Activated T-cell treated with anti-CD3 and anti-CD28 coated beads, Interleukin-2, amount 50 U/mL, for 48 hours (primary cell): ENCODE results near the gene CDC7.
"Not testable (repeated sequence)": the region's sequence is repeated elsewhere in the genome, so short reads cannot be mapped to it uniquely, and the experiment has no call there.

Experiments used
- DNase-seq, 2 experiments: peaks; one replicate each; pipeline ENCODE4 v3.0.0-alpha.2; 2020

Gene CDC7

GRCh38 chr1:91500756-91501522 lies at the start of gene CDC7:
Gene CDC7 (plus strand): TSS chr1:91500851. CDS start chr1:91501717, 866 bp downstream.
- DNase-seq, result peak; percentile 94

GRCh38 chr1:91454136-91454535 lies 46.5 kb upstream of the CDC7 start:
- no peak for DNase-seq

GRCh38 chr1:91455334-91455733 lies 45.3 kb upstream of the CDC7 start:
- DNase-seq, result no peak

- DNase-seq, result no peak
These were observed 44.8 kb upstream of the CDC7 start for GRCh38 chr1:91455896-91456295.

GRCh38 chr1:91465350-91465749 lies 35.3 kb upstream of the CDC7 start:
- not testable (repeated sequence) for DNase-seq

GRCh38 chr1:91476533-91477217 lies 24.0 kb upstream of the CDC7 start:
- DNase-seq, result no peak

GRCh38 chr1:91487469-91487868 lies 13.2 kb upstream of the CDC7 start:
- DNase-seq, result no peak

GRCh38 chr1:91490501-91490900 lies 10.2 kb upstream of the CDC7 start:
- DNase-seq, result no peak

- no peak for DNase-seq
These were observed 2.6 kb upstream of the CDC7 start for GRCh38 chr1:91498035-91498434.

- no peak for DNase-seq
These were observed 2.0 kb upstream of the CDC7 start for GRCh38 chr1:91498498-91499245.

GRCh38 chr1:91499346-91499745 lies 1.3 kb upstream of the CDC7 start:
- no peak for DNase-seq

- DNase-seq, result no peak
These were observed 521 bp upstream of the CDC7 start for GRCh38 chr1:91499904-91500755.

- DNase-seq, result no peak
These were observed 836 bp downstream of the CDC7 start for GRCh38 chr1:91501523-91501851.

GRCh38 chr1:91501971-91502671 lies 1.5 kb downstream of the CDC7 start:
- no peak for DNase-seq

GRCh38 chr1:91502672-91503184 lies 2.1 kb downstream of the CDC7 start:
- no peak for DNase-seq

- DNase-seq, result no peak
These were observed 2.8 kb downstream of the CDC7 start for GRCh38 chr1:91503332-91503900.

- no peak for DNase-seq
These were observed 3.4 kb downstream of the CDC7 start for GRCh38 chr1:91503975-91504530.

GRCh38 chr1:91505086-91505485 lies 4.4 kb downstream of the CDC7 start:
- no peak for DNase-seq

GRCh38 chr1:91506071-91506470 lies 5.4 kb downstream of the CDC7 start:
- no peak for DNase-seq

- no peak for DNase-seq
These were observed 6.7 kb downstream of the CDC7 start for GRCh38 chr1:91507328-91507727.

- DNase-seq, result no peak
These were observed 10.1 kb downstream of the CDC7 start for GRCh38 chr1:91510754-91511153.
